HEK293 (cell line): ENCODE data around the gene TMEM231.

ENCODE experiments used
- CTCF ChIA-PET: fragments of 350-600 bp; formaldehyde crosslinking; extraction: SDS; loops from one replicate; lab custom pipeline; 2021; ENCODE audit warnings: antibody characterized with exemption; lab: Yijun Ruan, JAX
- POLR2A ChIA-PET: fragments of 300-600 bp; formaldehyde crosslinking; extraction: SDS; loops from one replicate; lab custom pipeline; 2020; ENCODE audit warnings: antibody characterized with exemption, inconsistent platforms; lab: Yijun Ruan, JAX
- H3K27ac ChIP-seq: fragments of 200-500 bp; sonication (Bioruptor generic); 2 replicates; pipeline ENCODE4 v1.5.1; 2014; ENCODE audit warnings: low read depth, low read length, control low read depth, inconsistent platforms; ENCODE audit errors: extremely low read depth
- H3K36me3 ChIP-seq, 2 experiments: fragments of 200-500 bp in 1 of 2; sonication (Bioruptor generic) in 1 of 2; 1 replicate in 1 of 2; 2 replicates in 1 of 2; pipeline ENCODE4 v1.5.1; 2014 to 2017; ENCODE audit warnings: inconsistent platforms in 2 of 2, low read length in 2 of 2; ENCODE audit not compliant: control insufficient read depth in 2 of 2, insufficient read depth in 1 of 2
- H3K4me1 ChIP-seq: fragments of 200-500 bp; sonication (Bioruptor generic); 2 replicates; pipeline ENCODE4 v1.5.1; 2014; ENCODE audit warnings: mild to moderate bottlenecking, low read length, inconsistent platforms; ENCODE audit not compliant: control insufficient read depth, insufficient read depth
- H3K4me3 ChIP-seq: 2 replicates; pipeline ENCODE4 v1.5.1; 2011; ENCODE audit warnings: low read depth, mild to moderate bottlenecking, control low read depth, low read length, moderate library complexity
- H3K9me3 ChIP-seq: fragments of 200-500 bp; sonication (Bioruptor generic); 2 replicates; pipeline ENCODE4 v1.5.1; 2014; ENCODE audit warnings: low read depth, low read length, inconsistent platforms; ENCODE audit not compliant: control insufficient read depth, insufficient read depth
- EGR2 ChIP-seq: fragments of 450-650 bp; formaldehyde crosslinking; IDR thresholded peaks from 2 replicates; pipeline ENCODE4 v1.5.1; 2016; ENCODE audit warnings: low read depth, missing biosample characterization, missing genetic modification characterization
- INSM2 ChIP-seq: fragments of 450-650 bp; formaldehyde crosslinking; IDR thresholded peaks from 2 replicates; pipeline ENCODE4 v1.5.1; 2016; ENCODE audit warnings: missing biosample characterization, missing genetic modification characterization
- MZF1 ChIP-seq: fragments of 450-650 bp; formaldehyde crosslinking; IDR thresholded peaks from 2 replicates; pipeline ENCODE4 v1.5.1; 2017; ENCODE audit warnings: missing biosample characterization, missing genetic modification characterization, borderline replicate concordance
- SALL2 ChIP-seq: fragments of 450-650 bp; formaldehyde crosslinking; IDR thresholded peaks from 2 replicates; pipeline ENCODE4 v1.5.0; 2017; ENCODE audit warnings: missing biosample characterization, mild to moderate bottlenecking, missing genetic modification characterization, borderline replicate concordance
- SCRT1 ChIP-seq: fragments of 450-650 bp; formaldehyde crosslinking; IDR thresholded peaks from 2 replicates; pipeline ENCODE4 v1.5.1; 2016; ENCODE audit warnings: missing biosample characterization, missing genetic modification characterization, borderline replicate concordance
- ZBTB8A ChIP-seq: fragments of 450-650 bp; formaldehyde crosslinking; IDR thresholded peaks from 2 replicates; pipeline ENCODE4 v1.5.1; 2016; ENCODE audit warnings: missing biosample characterization, missing genetic modification characterization
- ZFHX2 ChIP-seq: fragments of 450-650 bp; formaldehyde crosslinking; conservative IDR thresholded peaks from 2 replicates; pipeline ENCODE4 v1.5.1; 2016; ENCODE audit warnings: missing biosample characterization, missing genetic modification characterization
- ZFP37 ChIP-seq: fragments of 450-650 bp; formaldehyde crosslinking; IDR thresholded peaks from 2 replicates; pipeline ENCODE4 v1.5.1; 2016; ENCODE audit warnings: missing biosample characterization, missing genetic modification characterization
- ZFP41 ChIP-seq: fragments of 450-650 bp; formaldehyde crosslinking; IDR thresholded peaks from 2 replicates; pipeline ENCODE4 v1.5.1; 2016; ENCODE audit warnings: missing biosample characterization, missing genetic modification characterization, borderline replicate concordance
- ZNF157 ChIP-seq: fragments of 450-650 bp; formaldehyde crosslinking; IDR thresholded peaks from 2 replicates; pipeline ENCODE4 v1.5.1; 2016; ENCODE audit warnings: missing biosample characterization, missing genetic modification characterization
- ZNF214 ChIP-seq: fragments of 450-650 bp; formaldehyde crosslinking; IDR thresholded peaks from 2 replicates; pipeline ENCODE4 v1.5.1; 2017; ENCODE audit warnings: missing biosample characterization, mild to moderate bottlenecking, missing genetic modification characterization, borderline replicate concordance
- ZNF24 ChIP-seq: fragments of 450-650 bp; formaldehyde crosslinking; IDR thresholded peaks from 2 replicates; pipeline ENCODE4 v1.5.1; 2016; ENCODE audit warnings: missing biosample characterization, missing genetic modification characterization
- ZNF274 ChIP-seq, 2 experiments: fragments of 200-500 bp in 1 of 2; fragments of 450-650 bp in 1 of 2; sonication (Bioruptor generic) in 1 of 2; formaldehyde crosslinking in 1 of 2; IDR thresholded peaks; 2 replicates each; pipeline versions ENCODE4 v1.5.1 to v1.6.1; 2014 to 2016; ENCODE audit warnings: borderline replicate concordance in 1 of 2, inconsistent platforms in 1 of 2, low read length in 1 of 2, missing biosample characterization in 1 of 2, missing genetic modification characterization in 1 of 2
- ZNF311 ChIP-seq: fragments of 450-650 bp; formaldehyde crosslinking; IDR thresholded peaks from 2 replicates; pipeline ENCODE4 v1.5.1; 2017; ENCODE audit warnings: missing biosample characterization, missing genetic modification characterization, borderline replicate concordance
- ZNF324 ChIP-seq: fragments of 450-650 bp; formaldehyde crosslinking; IDR thresholded peaks from 2 replicates; pipeline ENCODE4 v1.5.1; 2016; ENCODE audit warnings: missing biosample characterization, missing genetic modification characterization
- ZNF335 ChIP-seq: fragments of 450-650 bp; formaldehyde crosslinking; conservative IDR thresholded peaks from 2 replicates; pipeline ENCODE4 v1.5.1; 2016; ENCODE audit warnings: missing biosample characterization, missing genetic modification characterization
- ZNF341 ChIP-seq: fragments of 450-650 bp; formaldehyde crosslinking; IDR thresholded peaks from 2 replicates; pipeline ENCODE4; 2016; ENCODE audit warnings: low read depth, missing biosample characterization, missing genetic modification characterization
- ZNF423 ChIP-seq: fragments of 450-650 bp; formaldehyde crosslinking; IDR thresholded peaks from 2 replicates; pipeline ENCODE4 v1.5.1; 2016; ENCODE audit warnings: missing biosample characterization, missing genetic modification characterization
- ZNF596 ChIP-seq: fragments of 450-650 bp; IDR thresholded peaks from 2 replicates; pipeline ENCODE4 v1.5.0; 2018; ENCODE audit warnings: missing biosample characterization, mild to moderate bottlenecking, missing genetic modification characterization, moderate library complexity
- ZNF692 ChIP-seq: fragments of 450-650 bp; formaldehyde crosslinking; IDR thresholded peaks from 2 replicates; pipeline ENCODE4 v1.5.1; 2016; ENCODE audit warnings: missing biosample characterization, missing genetic modification characterization
- ZNF785 ChIP-seq: fragments of 450-650 bp; formaldehyde crosslinking; IDR thresholded peaks from 2 replicates; pipeline ENCODE4 v1.5.1; 2016; ENCODE audit warnings: missing biosample characterization, missing genetic modification characterization

The TMEM231 gene

GRCh38 chr16:75573955-75574354, 17.9 kb upstream of the TMEM231 start (continued):
- no peak for TF ChIP-seq ZNF24 (tag by site-specific recombination)
- TF ChIP-seq, all 188 proteins: peak for 0

GRCh38 chr16:75572864-75573542, 17.0 kb upstream of the TMEM231 start:
- Histone ChIP-seq H3K36me3 (peaks cover 31 to 95% of the 10 kb centered on the region in 2 experiments), H3K27ac (no peak overlapping the region), H3K4me1 (no peaks in the 10 kb centered on the region), H3K9me3 (no peaks in the 10 kb centered on the region), H3K4me3 (no peak overlapping the region)
- ChIA-PET CTCF (interaction anchor here (0.7 to 1.4 kb wide), 2 partner anchors 55 to 108 kb away, joined by 3 read pairs; no protein-coding TSS in a partner anchor), POLR2A (no interaction called here)
- TF ChIP-seq ZNF324 (no peak), ZNF214 (tag by site-specific recombination) (no peak), SCRT1 (no peak), ZFHX2 (tag by site-specific recombination) (no peak), MZF1 (tag by site-specific recombination) (no peak), ZNF335 (tag by site-specific recombination) (no peak), ZNF311 (tag by site-specific recombination) (no peak), EGR2 (tag by site-specific recombination) (no peak), ZNF157 (no peak), ZNF274 (IDR thresholded peaks at IDR 0.05; ENCODE audit: low read length) (no peak), ZNF274 (tag by site-specific recombination; IDR thresholded peaks at IDR 0.05; ENCODE audit: borderline replicate concordance) (no peak), INSM2 (tag by site-specific recombination) (no peak), ZNF341 (tag by site-specific recombination) (no peak), ZBTB8A (tag by site-specific recombination) (no peak), ZFP37 (tag by site-specific recombination) (no peak), ZFP41 (no peak), ZNF785 (no peak), ZNF596 (tag by site-specific recombination) (no peak), SALL2 (tag by site-specific recombination) (no peak), ZNF692 (tag by site-specific recombination) (no peak), ZNF423 (tag by site-specific recombination) (no peak)
